Fibroblast of lung (primary cell): Measurements from ENCODE around the gene F3. TPM values are rescaled to one million over a fixed set of nuclear protein-coding genes. Genes with fewer than 3 reads are reported as not detected.

Source experiments
- DNase-seq, 2 donors: peaks; one replicate each; pipeline versions ENCODE4 v3.0.0 to v3.0.0-alpha.2; 2010; ENCODE audit warnings: low read depth in 2 of 2
- H2AFZ ChIP-seq: 2 replicates; pipeline ENCODE4 v1.5.1; 2012; ENCODE audit warnings: low read length, control low read depth, inconsistent platforms
- H3K27ac ChIP-seq: 2 replicates; pipeline ENCODE4 v1.5.1; 2011; ENCODE audit warnings: low read length, control low read depth; ENCODE audit not compliant: insufficient read depth
- H3K27me3 ChIP-seq: 2 replicates; pipeline ENCODE4 v1.5.1; 2011; ENCODE audit warnings: mild to moderate bottlenecking, low read length; ENCODE audit not compliant: control insufficient read depth, insufficient read depth
- H3K36me3 ChIP-seq: 2 replicates; pipeline ENCODE4 v1.5.1; 2011; ENCODE audit warnings: low read length; ENCODE audit not compliant: control insufficient read depth, insufficient read depth
- H3K4me1 ChIP-seq: 2 replicates; pipeline ENCODE4 v1.5.1; 2011; ENCODE audit warnings: low read length; ENCODE audit not compliant: control insufficient read depth, insufficient read depth; ENCODE audit errors: extremely low read depth
- H3K4me2 ChIP-seq: 2 replicates; pipeline ENCODE4 v1.5.1; 2011; ENCODE audit warnings: low read length, control low read depth; ENCODE audit not compliant: insufficient read depth; ENCODE audit errors: extremely low read depth
- H3K4me3 ChIP-seq, 4 experiments: fragments of 200-600 bp in 1 of 4; sonication (generic) in 1 of 4; replicated peaks in 1 of 4; 2 replicates each; pipeline ENCODE4 v1.5.1; 2011 to 2016; ENCODE audit warnings: low read length in 4 of 4, low read depth in 3 of 4, mild to moderate bottlenecking in 3 of 4, control low read depth in 2 of 4, inconsistent platforms in 1 of 4, mixed read lengths in 1 of 4; ENCODE audit not compliant: insufficient read depth in 1 of 4; ENCODE audit errors: control extremely low read depth in 1 of 4
- H3K79me2 ChIP-seq: 2 replicates; pipeline ENCODE4 v1.5.1; 2012; ENCODE audit warnings: mild to moderate bottlenecking, low read length, inconsistent platforms; ENCODE audit not compliant: control insufficient read depth, insufficient read depth
- H3K9ac ChIP-seq: 2 replicates; pipeline ENCODE4 v1.5.1; 2011; ENCODE audit warnings: mild to moderate bottlenecking, low read length, control low read depth; ENCODE audit not compliant: insufficient read depth
- H3K9me3 ChIP-seq: 2 replicates; pipeline ENCODE4 v1.5.1; 2012; ENCODE audit warnings: low read depth, low read length; ENCODE audit not compliant: control insufficient read depth, insufficient read depth
- H4K20me1 ChIP-seq: 2 replicates; pipeline ENCODE4 v1.5.1; 2011; ENCODE audit warnings: low read length; ENCODE audit not compliant: control insufficient read depth, insufficient read depth; ENCODE audit errors: extremely low read depth
- EZH2 ChIP-seq: IDR thresholded peaks from 2 replicates; pipeline ENCODE4 v1.5.1; 2012; ENCODE audit warnings: low read length, control low read depth, mild to moderate bottlenecking; ENCODE audit errors: missing control alignments
- polyA plus RNA-seq, 2 donors: library from polyadenylated mRNA; depleted of rRNA in 1 of 2; stranded (reverse) in 1 of 2; unstranded in 1 of 2; fragments of >200 nt; gene quantifications; 2 replicates each; pipeline ENCODE4 v1.2.1, GENCODE V29; 2011 to 2012; ENCODE audit warnings: missing spikeins in 1 of 2
- total RNA-seq: library from RNA; depleted of rRNA; stranded (reverse); fragments of >200 nt; gene quantifications from 2 replicates; pipeline ENCODE4 v1.2.1, GENCODE V29; 2014
- TF ChIP-seq, protein P1 (sequence below), 2 donors: IDR thresholded peaks in 1 of 2; conservative IDR thresholded peaks in 1 of 2; 1 replicate in 1 of 2; 2 replicates in 1 of 2; pipeline ENCODE4 v1.5.1; 2011 to 2012; ENCODE audit warnings: low read length in 2 of 2, control low read depth in 1 of 2, inconsistent platforms in 1 of 2, low read depth in 1 of 2, mild to moderate bottlenecking in 1 of 2

Gene F3
- total and polyA plus RNA-seq, 2 donors (not counting 1 experiment from before 2014, with no cell fraction given) = 234 to 400 TPM

DNA sequence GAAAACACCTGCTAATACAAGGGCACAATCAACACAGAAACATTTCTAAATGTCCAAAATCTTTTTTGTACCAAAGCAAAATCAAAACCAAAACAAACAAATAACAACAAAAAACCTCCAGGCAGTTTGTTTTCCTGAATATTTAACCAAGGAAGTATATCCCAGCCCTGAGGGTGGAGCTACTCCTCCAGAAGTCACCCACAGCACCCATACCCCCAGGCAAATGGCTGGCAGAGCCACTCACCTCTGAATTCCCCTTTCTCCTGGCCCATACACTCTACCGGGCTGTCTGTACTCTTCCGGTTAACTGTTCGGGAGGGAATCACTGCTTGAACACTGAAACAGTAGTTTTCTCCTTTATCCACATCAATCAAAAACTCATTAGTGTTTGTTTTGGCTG lies 9.5 kb downstream of the F3 start:
- no peaks in the 10 kb centered on the region for H3K4me1 ChIP-seq
- TF ChIP-seq, protein P1, sequence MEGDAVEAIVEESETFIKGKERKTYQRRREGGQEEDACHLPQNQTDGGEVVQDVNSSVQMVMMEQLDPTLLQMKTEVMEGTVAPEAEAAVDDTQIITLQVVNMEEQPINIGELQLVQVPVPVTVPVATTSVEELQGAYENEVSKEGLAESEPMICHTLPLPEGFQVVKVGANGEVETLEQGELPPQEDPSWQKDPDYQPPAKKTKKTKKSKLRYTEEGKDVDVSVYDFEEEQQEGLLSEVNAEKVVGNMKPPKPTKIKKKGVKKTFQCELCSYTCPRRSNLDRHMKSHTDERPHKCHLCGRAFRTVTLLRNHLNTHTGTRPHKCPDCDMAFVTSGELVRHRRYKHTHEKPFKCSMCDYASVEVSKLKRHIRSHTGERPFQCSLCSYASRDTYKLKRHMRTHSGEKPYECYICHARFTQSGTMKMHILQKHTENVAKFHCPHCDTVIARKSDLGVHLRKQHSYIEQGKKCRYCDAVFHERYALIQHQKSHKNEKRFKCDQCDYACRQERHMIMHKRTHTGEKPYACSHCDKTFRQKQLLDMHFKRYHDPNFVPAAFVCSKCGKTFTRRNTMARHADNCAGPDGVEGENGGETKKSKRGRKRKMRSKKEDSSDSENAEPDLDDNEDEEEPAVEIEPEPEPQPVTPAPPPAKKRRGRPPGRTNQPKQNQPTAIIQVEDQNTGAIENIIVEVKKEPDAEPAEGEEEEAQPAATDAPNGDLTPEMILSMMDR (conservative IDR thresholded peaks at IDR 0.05 in 1 of 2, IDR thresholded peaks at IDR 0.05 in 1 of 2; ENCODE audit: low read depth in 1 of 2, low read length in 2 of 2) = no peak
- no peak for TF ChIP-seq EZH2
- H3K79me2 ChIP-seq = peaks cover 27% of the 10 kb centered on the region
- no peaks in the 10 kb centered on the region for H3K27me3 ChIP-seq
- H3K4me3 ChIP-seq = no peak overlapping the region
- no peak overlapping the region for H2AFZ ChIP-seq
- H3K36me3 ChIP-seq = peaks cover 19% of the 10 kb centered on the region
- H4K20me1 ChIP-seq = no peaks in the 10 kb centered on the region
- H3K9me3 ChIP-seq = no peaks in the 10 kb centered on the region
- H3K27ac ChIP-seq = no peak overlapping the region
- no peak overlapping the region for H3K9ac ChIP-seq
- no peak for DNase-seq
- H3K4me2 ChIP-seq = no peak overlapping the region

GRCh38 chr1:94531664-94532063 lies 9.9 kb downstream of the F3 start:
- Histone ChIP-seq H3K27ac (no peak overlapping the region), H3K27me3 (no peaks in the 10 kb centered on the region), H4K20me1 (no peaks in the 10 kb centered on the region), H3K9me3 (no peaks in the 10 kb centered on the region), H3K4me1 (no peaks in the 10 kb centered on the region), H3K9ac (no peak overlapping the region), H3K4me2 (no peak overlapping the region), H3K36me3 (peaks cover 18% of the 10 kb centered on the region), H2AFZ (no peak overlapping the region), H3K4me3 (no peak overlapping the region), H3K79me2 (peaks cover 23% of the 10 kb centered on the region)
- TF ChIP-seq EZH2 = no peak
- TF ChIP-seq, protein P1 (conservative IDR thresholded peaks at IDR 0.05 in 1 of 2, IDR thresholded peaks at IDR 0.05 in 1 of 2; ENCODE audit: low read depth in 1 of 2, low read length in 2 of 2) = no peak
- DNase-seq = no peak

DNA sequence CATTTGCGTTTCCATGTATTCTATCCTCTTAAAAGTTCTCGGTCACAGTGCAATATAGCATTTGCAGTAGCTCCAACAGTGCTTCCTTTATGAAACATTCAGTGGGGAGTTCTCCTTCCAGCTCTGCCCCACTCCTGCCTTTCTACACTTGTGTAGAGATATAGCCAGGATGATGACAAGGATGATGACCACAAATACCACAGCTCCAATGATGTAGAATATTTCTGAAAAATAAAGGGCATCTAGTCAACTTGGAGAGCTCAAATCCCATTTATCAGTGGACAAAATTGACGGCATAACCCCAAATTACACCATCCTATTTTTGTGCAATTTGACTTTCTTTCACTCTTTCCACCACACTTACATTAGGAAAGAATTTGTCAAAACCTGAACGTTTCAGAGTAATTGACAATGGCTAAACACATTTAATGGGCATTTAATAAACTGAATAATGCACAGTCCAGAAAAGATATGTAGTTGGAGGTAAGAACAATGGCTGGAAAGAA lies 11.1 kb downstream of the F3 start:
- H3K27ac ChIP-seq = no peak overlapping the region
- no peaks in the 10 kb centered on the region for H3K4me1 ChIP-seq
- no peak overlapping the region for H3K4me3 ChIP-seq
- peaks cover 15% of the 10 kb centered on the region for H3K36me3 ChIP-seq
- H3K9me3 ChIP-seq = no peaks in the 10 kb centered on the region
- H3K27me3 ChIP-seq = no peaks in the 10 kb centered on the region
- H2AFZ ChIP-seq = no peak overlapping the region
- H3K4me2 ChIP-seq = no peak overlapping the region
- H4K20me1 ChIP-seq = no peaks in the 10 kb centered on the region
- TF ChIP-seq, protein P1 (conservative IDR thresholded peaks at IDR 0.05 in 1 of 2, IDR thresholded peaks at IDR 0.05 in 1 of 2; ENCODE audit: low read depth in 1 of 2, low read length in 2 of 2) = no peak
- TF ChIP-seq EZH2 = no peak
- peak in 1 of 2 donors; percentile 51 for DNase-seq
- no peak overlapping the region for H3K9ac ChIP-seq
- peaks cover 12% of the 10 kb centered on the region for H3K79me2 ChIP-seq
